ENCODE measurements around the gene HS2ST1.

DNA sequence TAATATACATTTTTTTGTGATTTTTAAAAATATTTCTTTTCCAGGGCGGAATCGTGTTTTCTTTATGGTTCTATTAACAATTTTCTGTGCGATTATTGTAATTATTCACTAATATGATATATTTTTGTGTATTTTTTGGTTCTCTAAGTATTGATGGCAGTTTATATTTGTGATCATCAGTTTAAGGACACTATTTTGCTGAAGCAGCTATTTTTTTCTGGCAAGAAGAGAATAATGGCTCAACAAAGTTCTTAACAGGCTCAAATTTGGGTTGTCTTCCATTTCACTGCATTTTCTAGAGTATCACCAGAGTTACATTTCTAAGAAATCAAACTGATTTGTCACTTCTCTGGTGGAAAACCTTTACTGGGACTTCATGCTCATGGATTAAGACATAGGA is 178.4 kb downstream of the HS2ST1 start:
- TF ChIP-seq CTCF (IDR thresholded peaks at IDR 0.05), result no peak
- no peak for TF ChIP-seq POLR2A (IDR thresholded peaks at IDR 0.05)
